B cell (primary cell): ENCODE measurements around the gene KLHDC8A.

Experiments used
- CTCF ChIP-seq: fragments of 200-600 bp; IDR thresholded peaks from one replicate; pipeline ENCODE4 v1.8.0; 2022; ENCODE audit warnings: antibody characterized with exemption, mild to moderate bottlenecking
- EZH2 ChIP-seq: IDR thresholded peaks from 2 replicates; pipeline ENCODE4 v1.6.1; 2012; ENCODE audit warnings: borderline replicate concordance, low read depth, mild to moderate bottlenecking, moderate library complexity, low read length; ENCODE audit not compliant: insufficient read depth, poor library complexity, severe bottlenecking

GRCh38 chr1:205353191-205353590 is 3.5 kb downstream of the KLHDC8A start:
- TF ChIP-seq CTCF (no peak), EZH2 (no peak)
